Neural cell (in vitro differentiated cells): Measurements from ENCODE around the gene BCCIP.

Experiments
- EP300 ChIP-seq: fragments of 450-650 bp; conservative IDR thresholded peaks from 2 replicates; pipeline ENCODE4 v1.6.1; 2014; ENCODE audit warnings: antibody characterized with exemption, mild to moderate bottlenecking, moderate library complexity; ENCODE audit not compliant: poor library complexity, severe bottlenecking
- EZH2 ChIP-seq: fragments of 200-600, 300-800 bp; shearing (Covaris generic), sonication (generic); IDR thresholded peaks from 2 replicates; pipeline ENCODE4 v1.6.1; 2014; ENCODE audit warnings: antibody characterized with exemption, low read length, borderline replicate concordance, mild to moderate bottlenecking; ENCODE audit not compliant: insufficient read depth, poor library complexity, severe bottlenecking
- POLR2AphosphoS5 ChIP-seq: IDR thresholded peaks from 2 replicates; pipeline ENCODE4 v1.6.1; 2012
- SMC3 ChIP-seq: fragments of 450-650 bp; conservative IDR thresholded peaks from 2 replicates; pipeline ENCODE4 v1.6.1; 2014; ENCODE audit warnings: antibody characterized with exemption, mild to moderate bottlenecking, moderate library complexity; ENCODE audit not compliant: poor library complexity
- TAF1 ChIP-seq: IDR thresholded peaks from 2 replicates; pipeline ENCODE4 v1.6.1; 2012; ENCODE audit warnings: low read depth
- TF ChIP-seq, protein P1 (sequence below): fragments of 450-650 bp; IDR thresholded peaks from 2 replicates; pipeline ENCODE4 v1.5.1; 2014; ENCODE audit warnings: antibody characterized with exemption, mild to moderate bottlenecking, moderate library complexity; ENCODE audit not compliant: poor library complexity, severe bottlenecking
- TF ChIP-seq, protein P2 (sequence below): IDR thresholded peaks from 2 replicates; pipeline ENCODE4 v1.6.1; 2012; ENCODE audit warnings: borderline replicate concordance

DNA sequence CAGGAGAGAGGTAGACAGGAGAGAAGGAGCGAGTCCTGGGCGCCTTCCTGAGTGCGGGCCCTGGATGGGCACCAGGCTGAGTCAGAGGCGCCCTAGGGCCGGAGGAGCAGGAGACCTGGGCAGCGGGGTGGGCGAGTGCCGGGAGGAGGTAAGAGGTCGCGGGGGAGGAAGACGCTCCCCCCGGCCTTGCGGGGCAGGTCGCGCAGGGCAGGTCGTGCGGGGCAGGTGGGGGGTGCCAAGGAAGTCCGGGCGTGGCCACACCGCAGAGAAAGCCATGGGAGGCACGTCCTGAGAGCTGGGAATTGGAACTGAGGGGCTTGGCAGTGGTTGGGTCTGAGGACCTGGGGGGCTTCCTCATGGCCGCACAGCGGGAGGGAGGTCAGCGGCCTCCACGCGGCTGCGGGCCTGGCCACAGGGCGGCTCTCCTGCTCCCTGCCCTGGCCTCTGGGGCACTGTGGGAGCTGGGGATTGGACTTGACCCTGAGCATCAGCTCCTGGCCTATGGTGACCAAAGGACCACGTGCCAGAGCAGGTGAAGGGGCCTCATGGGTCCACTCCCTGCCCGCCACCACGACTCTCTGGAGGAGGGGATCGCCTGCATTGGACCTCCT is 48.7 kb upstream of the BCCIP start:
- TF ChIP-seq, protein P1, sequence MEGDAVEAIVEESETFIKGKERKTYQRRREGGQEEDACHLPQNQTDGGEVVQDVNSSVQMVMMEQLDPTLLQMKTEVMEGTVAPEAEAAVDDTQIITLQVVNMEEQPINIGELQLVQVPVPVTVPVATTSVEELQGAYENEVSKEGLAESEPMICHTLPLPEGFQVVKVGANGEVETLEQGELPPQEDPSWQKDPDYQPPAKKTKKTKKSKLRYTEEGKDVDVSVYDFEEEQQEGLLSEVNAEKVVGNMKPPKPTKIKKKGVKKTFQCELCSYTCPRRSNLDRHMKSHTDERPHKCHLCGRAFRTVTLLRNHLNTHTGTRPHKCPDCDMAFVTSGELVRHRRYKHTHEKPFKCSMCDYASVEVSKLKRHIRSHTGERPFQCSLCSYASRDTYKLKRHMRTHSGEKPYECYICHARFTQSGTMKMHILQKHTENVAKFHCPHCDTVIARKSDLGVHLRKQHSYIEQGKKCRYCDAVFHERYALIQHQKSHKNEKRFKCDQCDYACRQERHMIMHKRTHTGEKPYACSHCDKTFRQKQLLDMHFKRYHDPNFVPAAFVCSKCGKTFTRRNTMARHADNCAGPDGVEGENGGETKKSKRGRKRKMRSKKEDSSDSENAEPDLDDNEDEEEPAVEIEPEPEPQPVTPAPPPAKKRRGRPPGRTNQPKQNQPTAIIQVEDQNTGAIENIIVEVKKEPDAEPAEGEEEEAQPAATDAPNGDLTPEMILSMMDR, result no peak
- TF ChIP-seq POLR2AphosphoS5 (no peak), EZH2 (no peak), EP300 (no peak), TAF1 (no peak), SMC3 (no peak)
- TF ChIP-seq, protein P2, sequence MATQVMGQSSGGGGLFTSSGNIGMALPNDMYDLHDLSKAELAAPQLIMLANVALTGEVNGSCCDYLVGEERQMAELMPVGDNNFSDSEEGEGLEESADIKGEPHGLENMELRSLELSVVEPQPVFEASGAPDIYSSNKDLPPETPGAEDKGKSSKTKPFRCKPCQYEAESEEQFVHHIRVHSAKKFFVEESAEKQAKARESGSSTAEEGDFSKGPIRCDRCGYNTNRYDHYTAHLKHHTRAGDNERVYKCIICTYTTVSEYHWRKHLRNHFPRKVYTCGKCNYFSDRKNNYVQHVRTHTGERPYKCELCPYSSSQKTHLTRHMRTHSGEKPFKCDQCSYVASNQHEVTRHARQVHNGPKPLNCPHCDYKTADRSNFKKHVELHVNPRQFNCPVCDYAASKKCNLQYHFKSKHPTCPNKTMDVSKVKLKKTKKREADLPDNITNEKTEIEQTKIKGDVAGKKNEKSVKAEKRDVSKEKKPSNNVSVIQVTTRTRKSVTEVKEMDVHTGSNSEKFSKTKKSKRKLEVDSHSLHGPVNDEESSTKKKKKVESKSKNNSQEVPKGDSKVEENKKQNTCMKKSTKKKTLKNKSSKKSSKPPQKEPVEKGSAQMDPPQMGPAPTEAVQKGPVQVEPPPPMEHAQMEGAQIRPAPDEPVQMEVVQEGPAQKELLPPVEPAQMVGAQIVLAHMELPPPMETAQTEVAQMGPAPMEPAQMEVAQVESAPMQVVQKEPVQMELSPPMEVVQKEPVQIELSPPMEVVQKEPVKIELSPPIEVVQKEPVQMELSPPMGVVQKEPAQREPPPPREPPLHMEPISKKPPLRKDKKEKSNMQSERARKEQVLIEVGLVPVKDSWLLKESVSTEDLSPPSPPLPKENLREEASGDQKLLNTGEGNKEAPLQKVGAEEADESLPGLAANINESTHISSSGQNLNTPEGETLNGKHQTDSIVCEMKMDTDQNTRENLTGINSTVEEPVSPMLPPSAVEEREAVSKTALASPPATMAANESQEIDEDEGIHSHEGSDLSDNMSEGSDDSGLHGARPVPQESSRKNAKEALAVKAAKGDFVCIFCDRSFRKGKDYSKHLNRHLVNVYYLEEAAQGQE, result no peak
